Measurements from ENCODE around the gene SYPL1. TPM values are rescaled to one million over a fixed set of nuclear protein-coding genes. Genes with fewer than 3 reads are reported as not detected.

Gene SYPL1
- total and polyA plus RNA-seq, 9 of the 15 experiments (the other 6 are each of a cell fraction or from before 2014, with no cell fraction given), result 23.8 to 214 (median 70.2) TPM

GRCh38 chr7:106086062-106086461 lies 26.1 kb downstream of the SYPL1 start:
- Histone ChIP-seq H3K9me3 (replicated peaks; ENCODE audit: control insufficient read depth, insufficient read depth, low read depth, low read length) (no peaks in the 10 kb centered on the region), H3K27ac (ENCODE audit: extremely low read depth, low read depth, low read length) (no peak overlapping the region), H3K36me3 (ENCODE audit: control insufficient read depth, insufficient read depth, low read length) (peaks cover 20% of the 10 kb centered on the region), H4K20me1 (replicated peaks; ENCODE audit: control insufficient read depth, insufficient read depth, low read length) (no peaks in the 10 kb centered on the region), H3K4me3 (no peak overlapping the region), H2AFZ (ENCODE audit: low read depth, low read length) (no peak overlapping the region), H3K4me2 (ENCODE audit: insufficient read depth, low read length) (no peak overlapping the region), H3K4me1 (replicated peaks in 1 of 2; ENCODE audit: control insufficient read depth in 2 of 2, insufficient read depth in 2 of 2, low read length in 2 of 2) (no peaks in the 10 kb centered on the region), H3K9ac (ENCODE audit: insufficient read depth in 1 of 2, low read depth in 2 of 2, low read length in 2 of 2) (no peak overlapping the region), H3K79me2 (ENCODE audit: control insufficient read depth, insufficient read depth, low read length) (no peaks in the 10 kb centered on the region), H3K9me1 (ENCODE audit: control insufficient read depth, insufficient read depth, low read length) (no peaks in the 10 kb centered on the region), H3K27me3 (ENCODE audit: control insufficient read depth in 2 of 2, insufficient read depth in 2 of 2, low read length in 2 of 2) (no peaks in the 10 kb centered on the region)
- ChIA-PET POLR2A (interaction anchor here (0.7 to 4.1 kb wide), 7 partner anchors 8 to 64 kb away, joined by 3 to 42 read pairs (median 4); no protein-coding TSS in a partner anchor), CTCF (ENCODE audit: low intra/inter-chr PET ratio) (no interaction called here)
- no peak for DNase-seq (ENCODE audit: extremely low read depth in 1 of 4, low spot score in 3 of 4)
- 60% methylated on average over 4 of the region's 4 CpGs for WGBS (ENCODE audit: insufficient coverage, low coverage, missing lambda C conversion rate)
- in situ Hi-C loops (cut with MboI) (no loop called here), intact Hi-C loops (cut with micrococcal nuclease) (no loop called here)
- no TSS peak for BruUV-seq (replicated peaks)
- FAIRE-seq, result no peak
- peak; percentile 59; the same call in 2 of the 3 replicates for ATAC-seq
- TF ChIP-seq TSHZ1 (CRISPR knock-in tag; IDR thresholded peaks at IDR 0.05) (no peak), POLR2AphosphoS2 (IDR thresholded peaks at IDR 0.05; ENCODE audit: low read length) (0 out of 2 replicates have a peak, but pooled peaks have one; percentile 38), POLR2G (IDR thresholded peaks at IDR 0.05; ENCODE audit: low read depth, low read length) (peak; percentile 26; the same call in 1 of the 2 replicates), SRF (CRISPR knock-in tag; IDR thresholded peaks at IDR 0.05) (no peak), TCFL5 (CRISPR knock-in tag; conservative IDR thresholded peaks at IDR 0.05) (no peak), CUX1 (CRISPR knock-in tag; IDR thresholded peaks at IDR 0.05) (no peak), NFIX (CRISPR knock-in tag; IDR thresholded peaks at IDR 0.05; ENCODE audit: low read depth) (no peak)
- TF ChIP-seq, protein P1, sequence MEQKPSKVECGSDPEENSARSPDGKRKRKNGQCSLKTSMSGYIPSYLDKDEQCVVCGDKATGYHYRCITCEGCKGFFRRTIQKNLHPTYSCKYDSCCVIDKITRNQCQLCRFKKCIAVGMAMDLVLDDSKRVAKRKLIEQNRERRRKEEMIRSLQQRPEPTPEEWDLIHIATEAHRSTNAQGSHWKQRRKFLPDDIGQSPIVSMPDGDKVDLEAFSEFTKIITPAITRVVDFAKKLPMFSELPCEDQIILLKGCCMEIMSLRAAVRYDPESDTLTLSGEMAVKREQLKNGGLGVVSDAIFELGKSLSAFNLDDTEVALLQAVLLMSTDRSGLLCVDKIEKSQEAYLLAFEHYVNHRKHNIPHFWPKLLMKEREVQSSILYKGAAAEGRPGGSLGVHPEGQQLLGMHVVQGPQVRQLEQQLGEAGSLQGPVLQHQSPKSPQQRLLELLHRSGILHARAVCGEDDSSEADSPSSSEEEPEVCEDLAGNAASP (IDR thresholded peaks at IDR 0.05), result no peak
- TF ChIP-seq, protein P2, sequence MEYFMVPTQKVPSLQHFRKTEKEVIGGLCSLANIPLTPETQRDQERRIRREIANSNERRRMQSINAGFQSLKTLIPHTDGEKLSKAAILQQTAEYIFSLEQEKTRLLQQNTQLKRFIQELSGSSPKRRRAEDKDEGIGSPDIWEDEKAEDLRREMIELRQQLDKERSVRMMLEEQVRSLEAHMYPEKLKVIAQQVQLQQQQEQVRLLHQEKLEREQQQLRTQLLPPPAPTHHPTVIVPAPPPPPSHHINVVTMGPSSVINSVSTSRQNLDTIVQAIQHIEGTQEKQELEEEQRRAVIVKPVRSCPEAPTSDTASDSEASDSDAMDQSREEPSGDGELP (CRISPR knock-in tag; IDR thresholded peaks at IDR 0.05; ENCODE audit: borderline replicate concordance), result no peak

All from K562 (cell line).